ENCODE data around the gene MEST.

Gene MEST

GRCh38 chr7:130485734-130486113, 6.2 kb upstream of the MEST start:
- no peak for TF ChIP-seq CTCF (IDR thresholded peaks at IDR 0.05; ENCODE audit: insufficient read depth, missing control alignments)

GRCh38 chr7:130486114-130486953, 5.6 kb upstream of the MEST start:
- DNase-seq (ENCODE audit: insufficient read length, low spot score) (peak; percentile 55), FAIRE-seq (no peak)
- TF ChIP-seq CTCF (IDR thresholded peaks at IDR 0.05; ENCODE audit: insufficient read depth, missing control alignments) = no peak

More at GRCh38 chr7:130485734-130486113, 6.2 kb upstream of the MEST start:
- DNase-seq (ENCODE audit: insufficient read length, low spot score) (no peak), FAIRE-seq (no peak)

- no peak for DNase-seq (ENCODE audit: insufficient read length, low spot score)
- TF ChIP-seq CTCF (IDR thresholded peaks at IDR 0.05; ENCODE audit: insufficient read depth, missing control alignments) = no peak
- FAIRE-seq = no peak
These were observed 4.9 kb upstream of the MEST start for GRCh38 chr7:130486954-130487436.

- DNase-seq (ENCODE audit: insufficient read length, low spot score) (no peak), FAIRE-seq (no peak)
- TF ChIP-seq CTCF (IDR thresholded peaks at IDR 0.05; ENCODE audit: insufficient read depth, missing control alignments) = no peak
These were observed 3.3 kb upstream of the MEST start for GRCh38 chr7:130488392-130489139.

GRCh38 chr7:130489140-130489983, 2.5 kb upstream of the MEST start:
- TF ChIP-seq CTCF (IDR thresholded peaks at IDR 0.05; ENCODE audit: insufficient read depth, missing control alignments) = no peak
- DNase-seq (ENCODE audit: insufficient read length, low spot score) = no peak
- no peak for FAIRE-seq

GRCh38 chr7:130490311-130490791, 1.5 kb upstream of the MEST start:
- TF ChIP-seq CTCF (IDR thresholded peaks at IDR 0.05; ENCODE audit: insufficient read depth, missing control alignments) = no peak
- DNase-seq (ENCODE audit: insufficient read length, low spot score) (no peak), FAIRE-seq (no peak)

Data from D721Med (cell line).